ENCODE results near the gene GRM7.

The GRM7 gene

DNA sequence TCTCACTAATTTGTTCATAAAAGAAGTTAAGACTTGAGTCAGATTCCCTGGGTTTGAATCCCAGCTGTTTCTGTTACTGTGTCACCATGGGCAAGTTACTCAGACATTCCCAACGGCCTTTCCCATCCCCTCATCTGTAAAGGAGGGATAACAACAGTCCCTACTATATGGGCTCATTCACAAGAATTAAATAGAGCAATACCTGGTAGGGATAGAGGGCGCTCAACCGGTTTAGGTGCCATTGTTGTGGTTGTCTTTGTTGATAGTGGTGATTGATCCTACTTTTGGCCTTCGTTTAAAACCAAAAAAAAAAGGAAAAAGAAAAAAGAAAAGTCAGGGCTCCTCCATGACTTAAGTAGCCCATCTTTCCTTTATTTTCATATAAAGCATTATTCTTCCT, 563.1 kb downstream of the GRM7 start:
- no peak overlapping the region for H3K4me3 ChIP-seq (ENCODE audit: low read depth, low read length)
- TF ChIP-seq, protein P1, sequence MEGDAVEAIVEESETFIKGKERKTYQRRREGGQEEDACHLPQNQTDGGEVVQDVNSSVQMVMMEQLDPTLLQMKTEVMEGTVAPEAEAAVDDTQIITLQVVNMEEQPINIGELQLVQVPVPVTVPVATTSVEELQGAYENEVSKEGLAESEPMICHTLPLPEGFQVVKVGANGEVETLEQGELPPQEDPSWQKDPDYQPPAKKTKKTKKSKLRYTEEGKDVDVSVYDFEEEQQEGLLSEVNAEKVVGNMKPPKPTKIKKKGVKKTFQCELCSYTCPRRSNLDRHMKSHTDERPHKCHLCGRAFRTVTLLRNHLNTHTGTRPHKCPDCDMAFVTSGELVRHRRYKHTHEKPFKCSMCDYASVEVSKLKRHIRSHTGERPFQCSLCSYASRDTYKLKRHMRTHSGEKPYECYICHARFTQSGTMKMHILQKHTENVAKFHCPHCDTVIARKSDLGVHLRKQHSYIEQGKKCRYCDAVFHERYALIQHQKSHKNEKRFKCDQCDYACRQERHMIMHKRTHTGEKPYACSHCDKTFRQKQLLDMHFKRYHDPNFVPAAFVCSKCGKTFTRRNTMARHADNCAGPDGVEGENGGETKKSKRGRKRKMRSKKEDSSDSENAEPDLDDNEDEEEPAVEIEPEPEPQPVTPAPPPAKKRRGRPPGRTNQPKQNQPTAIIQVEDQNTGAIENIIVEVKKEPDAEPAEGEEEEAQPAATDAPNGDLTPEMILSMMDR (IDR thresholded peaks at IDR 0.05; ENCODE audit: low read depth, low read length, missing control alignments): no peak
- in situ Hi-C loops (cut with HindIII; ENCODE audit: low sequenced_read_pairs): no loop called here
- DNase-seq (ENCODE audit: low read depth): no peak

DNA sequence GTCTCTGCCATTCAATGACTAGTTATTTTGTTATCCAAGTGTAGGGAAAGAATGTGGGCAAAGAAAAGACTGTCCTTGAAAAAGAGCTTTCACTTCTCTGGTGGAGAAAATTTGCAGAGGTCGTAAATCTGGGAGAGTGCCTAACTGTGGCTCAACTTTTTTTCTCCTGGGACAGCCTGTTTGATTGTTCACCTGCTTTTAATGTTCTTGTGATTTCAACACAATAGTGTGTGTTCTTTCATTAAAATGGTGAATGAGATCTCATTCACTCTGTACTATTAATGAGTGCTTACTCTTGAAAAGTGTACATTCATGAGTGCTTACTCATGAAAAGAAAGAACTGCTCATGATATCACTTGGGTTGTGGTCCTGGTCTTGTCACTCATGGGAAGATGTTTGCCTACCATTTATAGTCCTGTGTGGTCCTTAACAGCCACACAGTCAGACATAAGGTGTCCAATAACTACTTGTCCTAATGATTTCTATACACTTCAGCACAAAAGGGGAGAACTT, 567.3 kb downstream of the GRM7 start:
- in situ Hi-C loops (cut with HindIII; ENCODE audit: low sequenced_read_pairs): no loop called here
- TF ChIP-seq, protein P1 (IDR thresholded peaks at IDR 0.05; ENCODE audit: low read depth, low read length, missing control alignments): no peak
- H3K4me3 ChIP-seq (ENCODE audit: low read depth, low read length): no peak overlapping the region
- no peak for DNase-seq (ENCODE audit: low read depth)

DNA sequence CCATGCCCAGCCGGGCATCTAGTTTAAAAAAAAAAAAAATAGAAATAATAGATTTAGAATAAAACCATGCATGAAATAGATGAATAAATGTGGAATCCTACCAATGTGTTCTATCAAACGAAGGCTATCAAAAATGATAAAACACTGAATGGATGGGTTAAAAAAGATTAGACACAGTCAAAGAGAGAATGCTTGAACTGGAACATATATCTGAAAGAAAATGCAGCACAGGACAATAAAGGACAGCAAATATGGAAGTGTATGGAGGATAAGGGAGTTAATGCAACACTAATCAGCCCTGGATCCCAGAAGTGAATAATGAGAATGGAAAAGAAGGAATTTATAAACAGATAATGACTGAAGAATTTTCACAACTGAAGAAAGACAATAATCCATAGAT, 571.7 kb downstream of the GRM7 start:
- TF ChIP-seq, protein P1 (IDR thresholded peaks at IDR 0.05; ENCODE audit: low read depth, low read length, missing control alignments): no peak
- no peak overlapping the region for H3K4me3 ChIP-seq (ENCODE audit: low read depth, low read length)
- no peak for DNase-seq (ENCODE audit: low read depth)
- in situ Hi-C loops (cut with HindIII; ENCODE audit: low sequenced_read_pairs): no loop called here

DNA sequence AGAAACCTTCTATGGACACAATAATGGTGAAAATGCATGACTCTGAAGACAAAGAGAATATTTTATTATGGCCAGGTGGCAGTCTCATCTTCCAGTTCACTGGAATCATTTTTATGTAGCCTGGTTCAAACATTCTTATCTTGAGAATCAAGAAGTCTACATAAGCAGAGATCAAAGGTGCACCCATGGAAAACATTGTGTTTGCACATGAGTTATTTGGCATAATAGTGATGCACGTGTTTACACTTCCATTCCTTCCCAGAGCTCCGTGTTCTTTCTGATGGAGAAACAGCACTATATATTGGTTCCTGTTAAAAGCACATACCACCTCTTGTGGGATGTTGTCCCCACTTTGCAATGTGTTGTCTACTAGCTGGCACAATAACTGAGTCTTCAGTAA, 572.2 kb downstream of the GRM7 start:
- in situ Hi-C loops (cut with HindIII; ENCODE audit: low sequenced_read_pairs): no loop called here
- TF ChIP-seq, protein P1 (IDR thresholded peaks at IDR 0.05; ENCODE audit: low read depth, low read length, missing control alignments): no peak
- DNase-seq (ENCODE audit: low read depth): no peak
- no peak overlapping the region for H3K4me3 ChIP-seq (ENCODE audit: low read depth, low read length)

DNA sequence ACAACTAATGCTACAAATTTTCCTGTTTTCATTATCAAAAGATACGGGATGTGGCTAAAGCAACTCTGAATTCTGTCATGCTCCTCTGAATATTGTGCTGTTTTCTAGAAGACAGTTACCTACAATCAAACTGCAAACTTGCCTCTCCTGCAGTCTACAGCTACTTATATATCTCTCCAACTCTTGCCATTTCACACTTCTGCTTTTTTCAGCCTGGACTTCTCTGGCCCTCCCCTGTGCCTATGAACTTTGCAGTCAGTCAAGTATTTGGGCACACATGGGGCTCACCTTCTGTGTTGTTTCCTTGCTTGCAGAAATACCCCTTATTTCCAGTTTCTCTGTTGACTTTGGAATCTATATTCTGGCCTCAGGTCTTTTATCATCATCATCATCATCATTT, 575.6 kb downstream of the GRM7 start:
- H3K4me3 ChIP-seq (ENCODE audit: low read depth, low read length): no peak overlapping the region
- DNase-seq (ENCODE audit: low read depth): no peak
- TF ChIP-seq, protein P1 (IDR thresholded peaks at IDR 0.05; ENCODE audit: low read depth, low read length, missing control alignments): no peak
- in situ Hi-C loops (cut with HindIII; ENCODE audit: low sequenced_read_pairs): no loop called here

DNA sequence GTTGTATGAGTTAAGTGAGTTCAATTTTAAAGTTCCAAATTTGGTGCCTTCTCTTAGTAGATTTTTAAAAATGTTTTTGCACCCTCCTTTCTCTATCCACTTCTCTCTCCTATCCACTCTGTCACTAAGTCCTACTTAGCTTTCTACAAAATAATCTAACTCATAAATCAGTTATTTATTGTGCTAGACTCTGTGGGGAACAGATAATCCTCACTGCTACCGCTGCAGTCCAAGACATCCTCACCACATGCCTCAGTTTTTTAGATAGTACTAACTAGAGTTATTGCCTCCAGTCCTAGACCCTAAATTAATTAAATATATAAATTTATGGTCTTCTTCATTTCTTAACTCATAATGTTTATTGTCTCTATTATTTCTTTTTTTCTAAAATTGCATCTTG, 576.3 kb downstream of the GRM7 start:
- H3K4me3 ChIP-seq (ENCODE audit: low read depth, low read length): no peak overlapping the region
- DNase-seq (ENCODE audit: low read depth): no peak
- in situ Hi-C loops (cut with HindIII; ENCODE audit: low sequenced_read_pairs): no loop called here
- TF ChIP-seq, protein P1 (IDR thresholded peaks at IDR 0.05; ENCODE audit: low read depth, low read length, missing control alignments): no peak
